Measurements from ENCODE around the gene FAM89A. TPM values are rescaled to one million over a fixed set of nuclear protein-coding genes. Genes with fewer than 3 reads are reported as not detected.

FAM89A gene
- total and polyA plus RNA-seq, 9 of the 15 experiments (the other 6 are each of a cell fraction or from before 2014, with no cell fraction given): 8.7 to 66.2 (median 43.3) TPM

DNA sequence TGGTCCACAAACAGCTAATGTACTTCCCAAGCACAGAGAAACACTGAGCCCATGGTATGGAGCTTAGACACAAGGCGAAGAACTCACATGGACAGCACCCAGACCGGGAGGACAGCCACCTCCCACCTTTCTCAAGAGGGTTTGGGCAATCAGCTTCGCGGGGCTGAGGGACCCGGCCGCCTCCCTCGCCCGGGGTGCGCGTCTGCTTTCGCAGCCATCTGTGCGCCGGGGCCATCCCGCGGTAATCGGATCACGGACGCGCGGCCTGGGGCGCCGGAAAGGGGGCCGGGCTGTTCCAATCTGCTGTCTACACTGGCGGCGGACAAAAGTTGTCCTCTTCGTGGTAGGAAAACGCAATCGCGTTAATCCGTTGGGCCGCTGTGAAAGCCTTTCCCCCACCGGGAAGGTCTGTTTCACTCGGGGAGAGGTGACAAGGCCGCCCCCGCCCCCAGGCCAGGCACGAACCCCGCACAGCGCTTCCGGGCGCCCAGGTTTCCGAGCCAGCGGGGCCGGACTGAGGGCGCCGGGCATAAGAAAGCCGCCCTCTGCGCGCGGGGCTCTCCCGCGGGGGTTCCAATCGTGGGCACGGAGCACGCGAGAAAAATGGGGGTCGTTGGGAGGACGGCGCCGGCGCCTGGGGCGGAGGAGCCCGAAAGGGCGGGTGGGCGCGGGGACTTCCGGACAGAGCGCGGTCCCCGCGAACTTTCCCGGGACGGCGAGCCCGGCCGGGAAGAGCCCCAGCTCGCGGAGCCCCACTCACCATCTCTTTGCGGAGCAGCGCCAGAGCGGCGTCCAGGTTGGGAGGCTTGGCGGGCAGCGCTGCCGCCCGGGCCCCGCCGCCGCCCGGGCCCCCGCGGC is 664 bp downstream of the FAM89A start (continued):
- TF ChIP-seq, protein P1, sequence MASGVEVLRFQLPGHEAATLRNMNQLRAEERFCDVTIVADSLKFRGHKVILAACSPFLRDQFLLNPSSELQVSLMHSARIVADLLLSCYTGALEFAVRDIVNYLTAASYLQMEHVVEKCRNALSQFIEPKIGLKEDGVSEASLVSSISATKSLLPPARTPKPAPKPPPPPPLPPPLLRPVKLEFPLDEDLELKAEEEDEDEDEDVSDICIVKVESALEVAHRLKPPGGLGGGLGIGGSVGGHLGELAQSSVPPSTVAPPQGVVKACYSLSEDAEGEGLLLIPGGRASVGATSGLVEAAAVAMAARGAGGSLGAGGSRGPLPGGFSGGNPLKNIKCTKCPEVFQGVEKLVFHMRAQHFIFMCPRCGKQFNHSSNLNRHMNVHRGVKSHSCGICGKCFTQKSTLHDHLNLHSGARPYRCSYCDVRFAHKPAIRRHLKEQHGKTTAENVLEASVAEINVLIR (CRISPR knock-in tag; IDR thresholded peaks at IDR 0.05): no peak
- peak; percentile 37 for TF ChIP-seq PCBP1 (IDR thresholded peaks at IDR 0.05; ENCODE audit: low read depth, low read length, poor library complexity, severe bottlenecking)
- no peak for TF ChIP-seq ELF4 (CRISPR knock-in tag; IDR thresholded peaks at IDR 0.05)
- TF ChIP-seq, protein P2, sequence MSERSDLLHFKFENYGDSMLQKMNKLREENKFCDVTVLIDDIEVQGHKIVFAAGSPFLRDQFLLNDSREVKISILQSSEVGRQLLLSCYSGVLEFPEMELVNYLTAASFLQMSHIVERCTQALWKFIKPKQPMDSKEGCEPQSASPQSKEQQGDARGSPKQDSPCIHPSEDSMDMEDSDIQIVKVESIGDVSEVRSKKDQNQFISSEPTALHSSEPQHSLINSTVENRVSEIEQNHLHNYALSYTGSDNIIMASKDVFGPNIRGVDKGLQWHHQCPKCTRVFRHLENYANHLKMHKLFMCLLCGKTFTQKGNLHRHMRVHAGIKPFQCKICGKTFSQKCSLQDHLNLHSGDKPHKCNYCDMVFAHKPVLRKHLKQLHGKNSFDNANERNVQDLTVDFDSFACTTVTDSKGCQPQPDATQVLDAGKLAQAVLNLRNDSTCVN (CRISPR knock-in tag; IDR thresholded peaks at IDR 0.05): no peak
- no peak for TF ChIP-seq ZNF57 (CRISPR knock-in tag; IDR thresholded peaks at IDR 0.05)
- TF ChIP-seq, protein P3, sequence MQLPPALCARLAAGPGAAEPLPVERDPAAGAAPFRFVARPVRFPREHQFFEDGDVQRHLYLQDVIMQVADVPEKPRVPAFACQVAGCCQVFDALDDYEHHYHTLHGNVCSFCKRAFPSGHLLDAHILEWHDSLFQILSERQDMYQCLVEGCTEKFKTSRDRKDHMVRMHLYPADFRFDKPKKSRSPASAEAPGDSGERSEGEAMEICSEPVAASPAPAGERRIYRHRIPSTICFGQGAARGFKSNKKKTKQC (CRISPR knock-in tag; IDR thresholded peaks at IDR 0.05): 0 out of 2 replicates have a peak, but pooled peaks have one; percentile 38
- TF ChIP-seq, protein P4, sequence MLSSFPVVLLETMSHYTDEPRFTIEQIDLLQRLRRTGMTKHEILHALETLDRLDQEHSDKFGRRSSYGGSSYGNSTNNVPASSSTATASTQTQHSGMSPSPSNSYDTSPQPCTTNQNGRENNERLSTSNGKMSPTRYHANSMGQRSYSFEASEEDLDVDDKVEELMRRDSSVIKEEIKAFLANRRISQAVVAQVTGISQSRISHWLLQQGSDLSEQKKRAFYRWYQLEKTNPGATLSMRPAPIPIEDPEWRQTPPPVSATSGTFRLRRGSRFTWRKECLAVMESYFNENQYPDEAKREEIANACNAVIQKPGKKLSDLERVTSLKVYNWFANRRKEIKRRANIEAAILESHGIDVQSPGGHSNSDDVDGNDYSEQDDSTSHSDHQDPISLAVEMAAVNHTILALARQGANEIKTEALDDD (IDR thresholded peaks at IDR 0.05): no peak
- no peak for TF ChIP-seq MXI1 (IDR thresholded peaks at IDR 0.05; ENCODE audit: low read depth, low read length)
- no peak for TF ChIP-seq CHCHD3 (CRISPR knock-in tag; IDR thresholded peaks at IDR 0.05)
- TF ChIP-seq, protein P5, sequence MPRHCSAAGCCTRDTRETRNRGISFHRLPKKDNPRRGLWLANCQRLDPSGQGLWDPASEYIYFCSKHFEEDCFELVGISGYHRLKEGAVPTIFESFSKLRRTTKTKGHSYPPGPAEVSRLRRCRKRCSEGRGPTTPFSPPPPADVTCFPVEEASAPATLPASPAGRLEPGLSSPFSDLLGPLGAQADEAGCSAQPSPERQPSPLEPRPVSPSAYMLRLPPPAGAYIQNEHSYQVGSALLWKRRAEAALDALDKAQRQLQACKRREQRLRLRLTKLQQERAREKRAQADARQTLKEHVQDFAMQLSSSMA (CRISPR knock-in tag; IDR thresholded peaks at IDR 0.05): 0 out of 2 replicates have a peak, but pooled peaks have one; percentile 18
- TF ChIP-seq MYNN (IDR thresholded peaks at IDR 0.05): no peak
- no peak for TF ChIP-seq MYNN (CRISPR knock-in tag; IDR thresholded peaks at IDR 0.05)
- TF ChIP-seq, protein P6, sequence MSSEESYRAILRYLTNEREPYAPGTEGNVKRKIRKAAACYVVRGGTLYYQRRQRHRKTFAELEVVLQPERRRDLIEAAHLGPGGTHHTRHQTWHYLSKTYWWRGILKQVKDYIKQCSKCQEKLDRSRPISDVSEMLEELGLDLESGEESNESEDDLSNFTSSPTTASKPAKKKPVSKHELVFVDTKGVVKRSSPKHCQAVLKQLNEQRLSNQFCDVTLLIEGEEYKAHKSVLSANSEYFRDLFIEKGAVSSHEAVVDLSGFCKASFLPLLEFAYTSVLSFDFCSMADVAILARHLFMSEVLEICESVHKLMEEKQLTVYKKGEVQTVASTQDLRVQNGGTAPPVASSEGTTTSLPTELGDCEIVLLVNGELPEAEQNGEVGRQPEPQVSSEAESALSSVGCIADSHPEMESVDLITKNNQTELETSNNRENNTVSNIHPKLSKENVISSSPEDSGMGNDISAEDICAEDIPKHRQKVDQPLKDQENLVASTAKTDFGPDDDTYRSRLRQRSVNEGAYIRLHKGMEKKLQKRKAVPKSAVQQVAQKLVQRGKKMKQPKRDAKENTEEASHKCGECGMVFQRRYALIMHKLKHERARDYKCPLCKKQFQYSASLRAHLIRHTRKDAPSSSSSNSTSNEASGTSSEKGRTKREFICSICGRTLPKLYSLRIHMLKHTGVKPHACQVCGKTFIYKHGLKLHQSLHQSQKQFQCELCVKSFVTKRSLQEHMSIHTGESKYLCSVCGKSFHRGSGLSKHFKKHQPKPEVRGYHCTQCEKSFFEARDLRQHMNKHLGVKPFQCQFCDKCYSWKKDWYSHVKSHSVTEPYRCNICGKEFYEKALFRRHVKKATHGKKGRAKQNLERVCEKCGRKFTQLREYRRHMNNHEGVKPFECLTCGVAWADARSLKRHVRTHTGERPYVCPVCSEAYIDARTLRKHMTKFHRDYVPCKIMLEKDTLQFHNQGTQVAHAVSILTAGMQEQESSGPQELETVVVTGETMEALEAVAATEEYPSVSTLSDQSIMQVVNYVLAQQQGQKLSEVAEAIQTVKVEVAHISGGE (CRISPR knock-in tag; IDR thresholded peaks at IDR 0.05): peak in 1 of 3 experiments; percentile 35; a peak in 1 of 6 replicates
- TF ChIP-seq CEBPB (tag; IDR thresholded peaks at IDR 0.05): peak; percentile 52
- 0 out of 2 replicates have a peak, but pooled peaks have one; percentile 18 for TF ChIP-seq HDAC6 (IDR thresholded peaks at IDR 0.05; ENCODE audit: low read depth, low read length)
- TF ChIP-seq PHF20 (IDR thresholded peaks at IDR 0.05; ENCODE audit: partially characterized antibody): peak; percentile 60
- peak; percentile 73 for TF ChIP-seq ZNF668 (CRISPR knock-in tag; IDR thresholded peaks at IDR 0.05)
- TF ChIP-seq ELF2 (CRISPR knock-in tag; IDR thresholded peaks at IDR 0.05): peak; percentile 47; the same call in 1 of the 2 replicates
- 0 out of 2 replicates have a peak, but pooled peaks have one; percentile 4 for TF ChIP-seq ZNF76 (CRISPR knock-in tag; IDR thresholded peaks at IDR 0.05; ENCODE audit: borderline replicate concordance)

Data from K562 (cell line).